Esophagus muscularis mucosa (tissue), 4 donors: ENCODE results near the gene NKAP.

Experiments used
- EP300 ChIP-seq: sonication (generic); formaldehyde crosslinking; IDR thresholded peaks from one replicate; pipeline ENCODE4 v1.6.1; 2017; ENCODE audit warnings: antibody characterized with exemption
- POLR2A ChIP-seq: fragments of 450-650 bp; IDR thresholded peaks from one replicate; pipeline ENCODE4 v1.6.1; 2017; ENCODE audit warnings: antibody characterized with exemption, moderate library complexity, mild to moderate bottlenecking, low read depth
- POLR2AphosphoS5 ChIP-seq, 2 donors: sonication (generic); formaldehyde crosslinking; IDR thresholded peaks; one replicate each; pipeline ENCODE4 v1.6.1; 2017; ENCODE audit warnings: antibody characterized with exemption in 2 of 2
- TF ChIP-seq, protein P1 (sequence below), 3 experiments: fragments of 200-600 bp in 2 of 3; fragments of 450-650 bp in 1 of 3; sonication (generic) in 2 of 3; IDR thresholded peaks; one replicate each; pipeline ENCODE4 v1.5.1; 2017 to 2019; ENCODE audit warnings: antibody characterized with exemption in 3 of 3, mild to moderate bottlenecking in 2 of 3, moderate library complexity in 1 of 3

GRCh38 chrX:119984652-119985051 is 41.1 kb upstream of the NKAP start:
- TF ChIP-seq POLR2AphosphoS5 (IDR thresholded peaks at IDR 0.05) (no peak), POLR2A (no peak), EP300 (no peak)
- TF ChIP-seq, protein P1, sequence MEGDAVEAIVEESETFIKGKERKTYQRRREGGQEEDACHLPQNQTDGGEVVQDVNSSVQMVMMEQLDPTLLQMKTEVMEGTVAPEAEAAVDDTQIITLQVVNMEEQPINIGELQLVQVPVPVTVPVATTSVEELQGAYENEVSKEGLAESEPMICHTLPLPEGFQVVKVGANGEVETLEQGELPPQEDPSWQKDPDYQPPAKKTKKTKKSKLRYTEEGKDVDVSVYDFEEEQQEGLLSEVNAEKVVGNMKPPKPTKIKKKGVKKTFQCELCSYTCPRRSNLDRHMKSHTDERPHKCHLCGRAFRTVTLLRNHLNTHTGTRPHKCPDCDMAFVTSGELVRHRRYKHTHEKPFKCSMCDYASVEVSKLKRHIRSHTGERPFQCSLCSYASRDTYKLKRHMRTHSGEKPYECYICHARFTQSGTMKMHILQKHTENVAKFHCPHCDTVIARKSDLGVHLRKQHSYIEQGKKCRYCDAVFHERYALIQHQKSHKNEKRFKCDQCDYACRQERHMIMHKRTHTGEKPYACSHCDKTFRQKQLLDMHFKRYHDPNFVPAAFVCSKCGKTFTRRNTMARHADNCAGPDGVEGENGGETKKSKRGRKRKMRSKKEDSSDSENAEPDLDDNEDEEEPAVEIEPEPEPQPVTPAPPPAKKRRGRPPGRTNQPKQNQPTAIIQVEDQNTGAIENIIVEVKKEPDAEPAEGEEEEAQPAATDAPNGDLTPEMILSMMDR (IDR thresholded peaks at IDR 0.05): no peak
